Tibial artery (tissue), 4 donors: ENCODE results near the gene TAS2R50.

Experiments used
- DNase-seq, 2 donors: peaks; one replicate each; pipeline ENCODE4 v3.0.0-alpha.2; 2019
- H3K27ac ChIP-seq, 2 donors: fragments of 200-600 bp; sonication (generic) in 1 of 2; 1 replicate in 1 of 2; 2 replicates in 1 of 2; pipeline ENCODE4 v1.5.1; 2018 to 2019; ENCODE audit warnings: mild to moderate bottlenecking in 1 of 2
- H3K27me3 ChIP-seq, 2 donors: fragments of 200-600 bp; sonication (generic) in 1 of 2; one replicate each; pipeline versions ENCODE4 v1.5.1 to v1.6.0; 2016 to 2019
- H3K36me3 ChIP-seq, 3 donors: fragments of 200-600 bp; sonication (generic) in 2 of 3; one replicate each; pipeline ENCODE4 v1.5.1; 2016 to 2019; ENCODE audit warnings: mild to moderate bottlenecking in 2 of 3
- H3K4me1 ChIP-seq, 4 donors: fragments of 200-600 bp; sonication (generic) in 2 of 4; 1 replicate in 3 of 4; 2 replicates in 1 of 4; pipeline ENCODE4 v1.5.1; 2016 to 2019
- H3K4me3 ChIP-seq, 2 donors: fragments of 200-600 bp; sonication (generic) in 1 of 2; 1 replicate in 1 of 2; 2 replicates in 1 of 2; pipeline ENCODE4 v1.5.1; 2018 to 2019; ENCODE audit warnings: mild to moderate bottlenecking in 2 of 2
- H3K9me3 ChIP-seq, 3 donors: fragments of 200-600 bp; sonication (generic) in 1 of 3; one replicate each; pipeline ENCODE4 v1.5.1; 2016 to 2019
- CTCF ChIP-seq, 2 experiments: fragments of 200-600 bp in 1 of 2; fragments of 450-650 bp in 1 of 2; IDR thresholded peaks; one replicate each; pipeline ENCODE4 v1.5.1; 2017 to 2019; ENCODE audit warnings: antibody characterized with exemption in 2 of 2, mild to moderate bottlenecking in 1 of 2, moderate library complexity in 1 of 2
- intact Hi-C: fragments of 100-400 bp; cut with DNase I; formaldehyde crosslinking; loops from one replicate; pipeline ENCODE4 v1.15.0; 2023; ENCODE audit warnings: low total_unique reads

Gene TAS2R50

GRCh38 chr12:11016937-11017336 lies 30.2 kb upstream of the TAS2R50 start:
- Histone ChIP-seq H3K27ac (no peak overlapping the region), H3K27me3 (no peaks in the 10 kb centered on the region), H3K4me1 (no peaks in the 10 kb centered on the region), H3K4me3 (no peak overlapping the region), H3K36me3 (no peaks in the 10 kb centered on the region), H3K9me3 (no peaks in the 10 kb centered on the region)
- intact Hi-C loops = no loop called here
- no peak for DNase-seq
- no peak for TF ChIP-seq CTCF (IDR thresholded peaks at IDR 0.05)

- TF ChIP-seq CTCF (IDR thresholded peaks at IDR 0.05) = no peak
- no peak for DNase-seq
- H3K27ac ChIP-seq = no peak overlapping the region
- no peaks in the 10 kb centered on the region for H3K4me1 ChIP-seq
- intact Hi-C loops = no loop called here
- no peak overlapping the region for H3K4me3 ChIP-seq
- H3K27me3 ChIP-seq = no peaks in the 10 kb centered on the region
- H3K9me3 ChIP-seq = no peaks in the 10 kb centered on the region
- no peaks in the 10 kb centered on the region for H3K36me3 ChIP-seq
These were observed 29.2 kb upstream of the TAS2R50 start for GRCh38 chr12:11015775-11016430.

- H3K36me3 ChIP-seq = no peaks in the 10 kb centered on the region
- no peaks in the 10 kb centered on the region for H3K4me1 ChIP-seq
- intact Hi-C loops = no loop called here
- no peak overlapping the region for H3K27ac ChIP-seq
- TF ChIP-seq CTCF (IDR thresholded peaks at IDR 0.05) = no peak
- H3K27me3 ChIP-seq = no peaks in the 10 kb centered on the region
- no peaks in the 10 kb centered on the region for H3K9me3 ChIP-seq
- no peak overlapping the region for H3K4me3 ChIP-seq
- no peak for DNase-seq
These were observed 27.5 kb upstream of the TAS2R50 start for GRCh38 chr12:11014234-11014633.

GRCh38 chr12:11007608-11008007 lies 20.9 kb upstream of the TAS2R50 start:
- no peak for TF ChIP-seq CTCF (IDR thresholded peaks at IDR 0.05)

GRCh38 chr12:10998204-10998603 lies 11.5 kb upstream of the TAS2R50 start, which contains the start of gene TAS2R20:
TAS2R20 (minus strand) TSS chr12:10998304; CDS start chr12:10997875, 429 bp downstream.
- no peak for DNase-seq
- intact Hi-C loops = no loop called here
- no peak within 1 kb of the TSS for H3K27ac ChIP-seq
- no peaks in the 10 kb centered on the region for H3K36me3 ChIP-seq
- TF ChIP-seq CTCF (IDR thresholded peaks at IDR 0.05) = no peak
- H3K27me3 ChIP-seq = no peaks in the 10 kb centered on the region
- no peaks in the 10 kb centered on the region for H3K4me1 ChIP-seq
- no peak within 1 kb of the TSS for H3K4me3 ChIP-seq
- H3K9me3 ChIP-seq = no peaks in the 10 kb centered on the region

More at GRCh38 chr12:11007608-11008007, 20.9 kb upstream of the TAS2R50 start:
- intact Hi-C loops = no loop called here
- no peak overlapping the region for H3K4me3 ChIP-seq
- no peaks in the 10 kb centered on the region for H3K9me3 ChIP-seq
- no peaks in the 10 kb centered on the region for H3K27me3 ChIP-seq
- no peak for DNase-seq
- no peak overlapping the region for H3K27ac ChIP-seq
- no peaks in the 10 kb centered on the region for H3K4me1 ChIP-seq
- H3K36me3 ChIP-seq = no peaks in the 10 kb centered on the region

- Histone ChIP-seq H3K4me1 (no peaks in the 10 kb centered on the region), H3K27me3 (no peaks in the 10 kb centered on the region), H3K4me3 (no peak overlapping the region), H3K27ac (no peak overlapping the region), H3K36me3 (no peaks in the 10 kb centered on the region), H3K9me3 (no peaks in the 10 kb centered on the region)
- intact Hi-C loops = no loop called here
- DNase-seq = no peak
- no peak for TF ChIP-seq CTCF (IDR thresholded peaks at IDR 0.05)
These were observed 7.6 kb upstream of the TAS2R50 start for GRCh38 chr12:10994307-10994706.
